Activated T-helper 2 cell treated with anti-CD3 and anti-CD28 coated beads, Interferon-gamma antibody, Interleukin-2, Interleukin-4, amounts not matched to agents 10 μg/mL and 5 μg/mL and 100 μg/mL, durations not matched to agents 14 hours and 24 hours and 36 hours (primary cell): ENCODE data around the gene FBN3. TPM values are rescaled to one million over a fixed set of nuclear protein-coding genes. Genes with fewer than 3 reads are reported as not detected.

Experiments
- DNase-seq: peaks from one replicate; pipeline ENCODE4 v3.0.0; 2021; ENCODE audit warnings: low spot score
- H3K27ac Mint-ChIP-seq: one replicate; pipeline ENCODE4 v1.8.0; 2021; ENCODE audit warnings: mixed read lengths
- H3K27me3 Mint-ChIP-seq: one replicate; pipeline ENCODE4 v1.8.0; 2021; ENCODE audit warnings: low read depth, mixed read lengths
- H3K36me3 Mint-ChIP-seq: one replicate; pipeline ENCODE4 v1.8.0; 2021; ENCODE audit warnings: low read depth, mixed read lengths
- H3K4me1 Mint-ChIP-seq: one replicate; pipeline ENCODE4 v1.8.0; 2021; ENCODE audit warnings: low read depth, mixed read lengths
- H3K4me3 Mint-ChIP-seq: one replicate; pipeline ENCODE4 v1.8.0; 2021; ENCODE audit warnings: low read depth, mild to moderate bottlenecking, moderate library complexity, mixed read lengths
- H3K9me3 Mint-ChIP-seq: one replicate; pipeline ENCODE4 v1.8.0; 2021; ENCODE audit warnings: mixed read lengths
- intact Hi-C: fragments of 100-400 bp; cut with micrococcal nuclease; formaldehyde crosslinking; loops from one replicate; pipeline ENCODE4 v1.15.1; 2023
- total RNA-seq: library from RNA; stranded (reverse); gene quantifications from 2 replicates; pipeline ENCODE4 v1.2.3, GENCODE V29; 2022

Gene FBN3
- total RNA-seq, 1 donor from 2014 or later, result not detected

DNA sequence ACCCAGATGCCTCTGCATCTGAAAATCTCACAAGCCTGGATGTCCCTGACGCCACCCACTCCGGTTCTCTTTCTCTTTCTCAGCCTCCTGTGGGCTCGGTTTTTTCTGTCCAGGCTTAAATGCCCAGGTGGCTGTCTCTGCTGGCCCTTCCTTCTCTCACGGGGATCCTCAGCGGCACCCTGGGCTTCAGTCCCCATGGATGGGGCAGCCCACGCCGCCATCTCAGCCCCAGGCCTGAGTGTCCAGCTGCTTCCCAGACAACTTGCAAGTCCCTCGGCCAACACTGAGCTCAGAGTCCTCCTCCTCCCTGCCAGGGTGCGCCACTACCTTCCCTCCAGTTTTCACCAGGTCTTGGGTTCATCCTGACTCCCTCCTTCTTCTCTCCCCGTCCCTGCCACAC, 6.4 kb downstream of the FBN3 start:
- H3K9me3 Mint-ChIP-seq, result no peaks in the 10 kb centered on the region
- no peak for DNase-seq

DNA sequence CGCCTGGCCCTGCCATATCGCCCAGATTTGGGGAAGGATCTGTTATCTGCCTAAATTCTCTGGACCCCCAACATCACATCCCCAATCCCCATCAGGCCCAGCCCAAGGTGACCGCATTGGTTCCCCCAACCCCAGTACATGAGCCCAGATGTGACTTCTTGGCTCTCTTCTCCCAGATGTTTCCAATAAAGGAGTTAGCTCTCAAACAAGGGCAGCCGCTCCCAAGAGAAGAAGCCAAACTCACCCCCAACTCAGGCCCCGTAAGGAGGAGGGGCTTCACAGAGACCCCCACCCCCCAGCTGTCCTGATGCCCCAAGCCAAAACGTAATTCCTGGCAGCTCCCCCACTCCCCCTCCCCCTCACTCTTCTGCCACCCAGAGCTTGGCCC, 6.9 kb downstream of the FBN3 start:
- Mint-ChIP-seq H3K4me1 (no peaks in the 10 kb centered on the region), H3K27ac (no peak overlapping the region), H3K9me3 (no peaks in the 10 kb centered on the region), H3K27me3 (peaks cover 9% of the 10 kb centered on the region), H3K4me3 (no peak overlapping the region), H3K36me3 (no peaks in the 10 kb centered on the region)
- no peak for DNase-seq
- intact Hi-C loops, result no loop called here

More for the DNA sequence above, 6.4 kb downstream of the FBN3 start:
- Mint-ChIP-seq H3K27me3 (peaks cover 14% of the 10 kb centered on the region), H3K4me1 (no peaks in the 10 kb centered on the region), H3K36me3 (no peaks in the 10 kb centered on the region), H3K27ac (no peak overlapping the region), H3K4me3 (no peak overlapping the region)
- intact Hi-C loops, result no loop called here

DNA sequence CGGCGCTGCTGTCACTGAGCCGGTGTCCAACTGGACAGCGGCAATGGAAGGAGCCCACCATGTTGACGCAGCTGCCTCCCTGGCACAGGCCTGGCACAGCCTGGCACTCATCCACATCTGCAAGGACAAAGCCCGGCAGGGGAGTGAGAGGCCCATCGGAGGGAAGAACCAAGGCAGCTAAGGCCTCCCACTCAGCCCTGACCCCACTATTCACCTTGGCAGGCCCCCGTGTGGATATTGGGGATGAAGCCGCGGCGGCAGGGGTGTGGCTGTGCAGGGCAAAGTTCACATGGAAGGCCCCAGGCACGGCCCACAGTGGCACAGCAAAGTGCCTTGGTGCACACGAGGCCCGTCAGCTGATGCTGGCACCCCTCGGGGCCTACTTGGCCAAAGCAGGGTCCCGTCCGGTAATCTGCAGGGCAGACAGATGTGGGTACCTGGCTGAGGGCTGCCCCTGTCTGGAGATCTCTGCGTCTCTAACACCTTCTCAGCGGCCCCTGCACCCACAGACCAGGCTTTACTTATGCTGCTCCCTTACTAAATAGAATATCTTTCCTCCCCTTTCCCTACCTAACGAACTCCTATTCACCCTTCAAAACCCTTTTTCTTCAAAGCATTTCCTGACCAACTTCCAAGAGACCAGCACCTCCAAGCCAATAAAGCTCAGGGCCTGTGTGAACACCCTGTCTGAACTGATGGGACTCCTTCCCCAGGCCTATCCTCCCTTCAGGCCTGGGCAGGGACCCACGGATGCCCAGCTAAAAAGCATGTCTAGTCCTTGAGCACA, 7.5 kb downstream of the FBN3 start:
- intact Hi-C loops, result no loop called here
- H3K27ac Mint-ChIP-seq, result no peak overlapping the region
- no peaks in the 10 kb centered on the region for H3K4me1 Mint-ChIP-seq
- DNase-seq, result no peak
- H3K36me3 Mint-ChIP-seq, result no peaks in the 10 kb centered on the region
- H3K27me3 Mint-ChIP-seq, result peaks cover 7% of the 10 kb centered on the region
- no peak overlapping the region for H3K4me3 Mint-ChIP-seq
- H3K9me3 Mint-ChIP-seq, result no peaks in the 10 kb centered on the region

DNA sequence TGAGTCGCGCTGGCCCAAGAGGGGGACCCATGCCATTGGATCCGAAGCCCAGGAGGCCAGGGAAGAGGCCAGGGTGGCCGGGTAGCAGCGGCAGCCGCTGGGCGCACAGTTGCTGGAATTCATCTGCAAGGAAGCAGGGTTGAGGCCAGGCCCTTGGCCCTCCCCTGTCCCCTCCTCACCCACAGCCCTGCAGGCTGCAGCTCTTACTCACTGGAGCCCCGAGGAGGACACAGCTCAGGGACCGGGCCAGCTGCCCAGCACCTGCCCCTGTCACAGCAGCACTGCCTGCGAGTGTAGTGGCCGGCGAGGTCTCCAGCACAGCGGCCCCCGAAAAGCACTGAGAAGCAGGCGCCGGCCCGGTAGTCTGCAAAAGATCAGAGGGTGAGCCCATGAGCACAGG, 11.2 kb downstream of the FBN3 start:
- Mint-ChIP-seq H3K27ac (no peak overlapping the region), H3K36me3 (no peaks in the 10 kb centered on the region), H3K9me3 (no peaks in the 10 kb centered on the region), H3K27me3 (no peaks in the 10 kb centered on the region), H3K4me1 (no peaks in the 10 kb centered on the region), H3K4me3 (no peak overlapping the region)
- intact Hi-C loops, result no loop called here
- no peak for DNase-seq

DNA sequence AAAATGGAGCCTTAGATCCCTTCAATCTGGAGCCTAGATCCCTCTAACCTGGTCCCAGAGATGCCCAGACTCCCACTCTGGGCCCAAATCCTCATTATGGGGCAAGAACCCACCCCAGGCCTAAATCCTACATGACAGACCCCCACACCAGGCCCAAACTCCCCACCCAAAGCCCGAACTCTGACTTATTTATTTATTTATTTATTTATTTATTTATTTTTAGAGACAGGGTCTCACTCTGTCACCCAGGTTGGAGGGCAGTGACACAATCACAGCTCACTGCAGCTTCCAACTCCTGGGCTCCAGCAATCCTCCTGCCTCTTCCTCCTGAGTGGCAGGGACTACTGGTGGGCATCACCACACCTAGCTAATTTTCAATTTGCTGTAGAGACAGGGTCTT, 12.0 kb downstream of the FBN3 start:
- H3K27ac Mint-ChIP-seq, result no peak overlapping the region
- no peaks in the 10 kb centered on the region for H3K27me3 Mint-ChIP-seq
- DNase-seq, result no peak
- no peaks in the 10 kb centered on the region for H3K36me3 Mint-ChIP-seq
- no peak overlapping the region for H3K4me3 Mint-ChIP-seq
- intact Hi-C loops, result no loop called here
- H3K4me1 Mint-ChIP-seq, result no peaks in the 10 kb centered on the region
- H3K9me3 Mint-ChIP-seq, result no peaks in the 10 kb centered on the region

DNA sequence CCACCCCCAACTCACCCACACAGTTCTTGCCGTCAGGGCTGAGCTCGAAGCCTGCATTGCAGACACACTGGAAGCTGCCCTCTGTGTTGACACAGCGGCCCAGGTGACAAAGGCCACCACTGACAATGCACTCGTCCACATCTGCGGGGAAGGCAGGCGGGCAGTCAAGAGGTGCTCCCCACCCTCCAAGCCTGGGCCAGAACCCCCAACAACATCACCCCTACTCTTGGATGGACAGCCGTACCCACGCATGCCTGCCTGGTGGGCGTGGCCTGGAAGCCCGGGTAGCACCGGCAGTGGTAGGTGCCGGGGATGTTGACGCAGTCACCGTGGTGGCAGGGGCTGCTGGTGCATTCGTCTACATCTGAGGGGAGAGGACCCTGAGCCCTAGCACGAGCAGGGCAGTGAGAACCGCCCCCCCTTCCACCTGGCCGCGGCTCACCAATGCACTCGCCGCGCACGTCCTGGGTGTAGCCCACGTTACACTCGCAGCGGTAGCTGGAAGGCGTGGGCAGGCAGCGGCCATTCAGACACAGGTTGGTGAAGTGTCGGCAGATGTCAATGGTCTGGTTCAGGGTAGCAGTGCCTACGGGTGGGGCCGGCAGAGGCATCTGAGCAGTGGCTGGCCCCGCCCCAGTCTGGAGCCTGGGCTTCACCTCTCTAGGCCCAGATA, 13.3 kb downstream of the FBN3 start:
- H3K4me1 Mint-ChIP-seq, result no peaks in the 10 kb centered on the region
- no peaks in the 10 kb centered on the region for H3K36me3 Mint-ChIP-seq

DNA sequence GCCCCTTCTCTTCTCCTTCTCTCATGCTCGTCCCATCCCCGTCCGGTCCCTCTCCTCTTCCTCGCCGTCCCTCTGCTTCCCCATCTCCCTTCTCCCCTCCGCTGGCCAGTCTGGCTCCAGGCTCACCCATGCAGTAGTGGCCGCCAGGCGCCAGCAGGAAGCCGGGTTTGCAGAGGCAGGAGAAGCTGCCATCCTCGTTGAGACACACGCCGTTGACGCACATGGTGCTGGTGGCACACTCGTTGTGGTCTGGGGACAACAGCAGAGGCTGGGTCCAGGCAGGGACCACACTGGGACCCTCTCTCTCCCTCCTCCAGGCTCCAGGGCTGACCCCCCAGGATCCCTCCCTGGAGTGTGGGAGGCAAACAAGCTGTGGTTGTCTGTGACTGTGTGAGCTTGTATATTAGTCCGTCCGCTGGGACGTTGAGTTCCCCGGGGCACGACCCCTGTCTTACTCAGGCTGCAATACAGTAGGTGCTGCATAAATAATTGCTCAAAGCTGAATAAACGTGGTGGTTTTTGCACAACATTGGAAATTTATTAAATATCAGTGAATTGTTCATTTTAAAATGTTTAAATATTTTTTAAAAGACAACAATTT, 16.4 kb downstream of the FBN3 start:
- no peaks in the 10 kb centered on the region for H3K36me3 Mint-ChIP-seq
- no peak for DNase-seq
- intact Hi-C loops, result no loop called here
- H3K4me3 Mint-ChIP-seq, result no peak overlapping the region
- H3K27me3 Mint-ChIP-seq, result no peaks in the 10 kb centered on the region
- no peak overlapping the region for H3K27ac Mint-ChIP-seq
- no peaks in the 10 kb centered on the region for H3K9me3 Mint-ChIP-seq
- no peaks in the 10 kb centered on the region for H3K4me1 Mint-ChIP-seq

More for the DNA sequence above, 13.3 kb downstream of the FBN3 start:
- intact Hi-C loops, result no loop called here
- Mint-ChIP-seq H3K27me3 (no peaks in the 10 kb centered on the region), H3K9me3 (no peaks in the 10 kb centered on the region), H3K27ac (no peak overlapping the region), H3K4me3 (no peak overlapping the region)
- DNase-seq, result no peak

DNA sequence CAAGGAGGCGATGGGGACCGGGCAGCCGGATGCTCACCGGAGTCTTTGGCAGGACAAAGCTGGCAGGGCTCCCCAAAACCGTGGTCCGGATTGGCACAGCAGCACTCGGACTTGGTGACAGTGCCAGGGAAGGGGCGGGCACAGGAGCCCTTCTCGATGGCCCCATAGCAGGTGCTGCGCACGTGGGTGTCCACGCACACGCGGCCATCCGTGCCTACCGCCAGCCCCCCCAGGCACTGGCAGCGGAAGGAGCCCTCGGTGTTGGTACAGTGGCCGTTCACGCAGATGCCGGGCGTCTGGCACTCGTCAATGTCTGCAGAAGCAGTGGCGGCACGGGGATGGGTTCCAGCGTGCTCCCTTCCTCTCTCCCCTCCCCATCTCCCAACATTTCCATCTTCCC, 17.9 kb downstream of the FBN3 start:
- Mint-ChIP-seq H3K36me3 (no peaks in the 10 kb centered on the region), H3K4me3 (no peak overlapping the region), H3K27ac (no peak overlapping the region), H3K4me1 (no peaks in the 10 kb centered on the region), H3K9me3 (no peaks in the 10 kb centered on the region), H3K27me3 (no peaks in the 10 kb centered on the region)
- DNase-seq, result no peak
- intact Hi-C loops, result no loop called here

DNA sequence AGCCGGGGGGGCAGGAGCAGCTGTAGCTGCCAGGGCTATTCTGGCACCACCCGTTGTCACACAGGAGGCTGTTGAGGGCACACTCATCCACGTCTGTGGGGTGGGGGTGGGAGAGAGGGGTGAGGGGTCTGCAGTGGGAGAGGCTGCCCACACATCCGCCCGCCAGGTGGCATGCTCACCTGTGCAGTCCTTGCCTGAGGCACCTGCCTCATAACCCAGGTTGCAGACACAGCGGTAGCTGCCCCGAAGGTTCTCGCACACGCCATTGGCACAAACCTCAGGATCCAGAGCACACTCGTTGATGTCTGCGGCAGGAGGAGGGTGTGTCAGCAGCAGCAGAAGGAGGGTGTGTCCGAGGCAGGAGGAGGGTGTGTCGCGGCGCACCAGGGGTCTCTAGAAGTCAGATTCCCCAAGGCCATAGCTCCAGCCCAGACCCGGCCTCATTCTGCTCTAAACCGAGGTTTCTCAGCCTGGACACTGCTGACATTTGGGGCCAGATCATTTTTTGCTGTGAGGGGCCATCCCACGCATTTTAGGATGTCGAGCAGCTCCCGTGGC, 20.3 kb downstream of the FBN3 start:
- Mint-ChIP-seq H3K4me1 (no peaks in the 10 kb centered on the region), H3K4me3 (no peak overlapping the region), H3K36me3 (no peaks in the 10 kb centered on the region), H3K9me3 (no peaks in the 10 kb centered on the region), H3K27ac (no peak overlapping the region), H3K27me3 (no peaks in the 10 kb centered on the region)
- intact Hi-C loops, result no loop called here
- no peak for DNase-seq

DNA sequence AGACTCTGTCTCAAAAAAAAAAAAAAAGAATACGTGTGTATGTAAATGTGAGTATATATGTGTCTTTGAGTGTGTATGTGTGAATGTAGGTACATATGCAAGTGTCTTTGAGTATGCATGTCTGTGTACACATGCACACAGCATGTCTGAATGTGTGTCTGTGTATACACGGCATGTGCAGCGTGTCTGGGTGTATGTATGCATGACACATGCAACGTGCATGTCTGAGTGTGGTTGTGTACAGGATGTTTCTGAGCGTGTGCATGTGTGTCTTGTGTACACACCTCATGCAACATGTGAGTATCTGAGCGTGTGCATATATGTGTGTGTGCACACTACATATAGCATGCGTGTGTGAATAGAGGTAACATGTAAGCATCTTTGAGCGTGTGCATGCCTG, 20.8 kb downstream of the FBN3 start:
- intact Hi-C loops, result no loop called here
- no peaks in the 10 kb centered on the region for H3K4me1 Mint-ChIP-seq
- H3K36me3 Mint-ChIP-seq, result no peaks in the 10 kb centered on the region
- no peak overlapping the region for H3K27ac Mint-ChIP-seq
- H3K27me3 Mint-ChIP-seq, result no peaks in the 10 kb centered on the region
- no peak for DNase-seq
- no peak overlapping the region for H3K4me3 Mint-ChIP-seq
- H3K9me3 Mint-ChIP-seq, result no peaks in the 10 kb centered on the region

DNA sequence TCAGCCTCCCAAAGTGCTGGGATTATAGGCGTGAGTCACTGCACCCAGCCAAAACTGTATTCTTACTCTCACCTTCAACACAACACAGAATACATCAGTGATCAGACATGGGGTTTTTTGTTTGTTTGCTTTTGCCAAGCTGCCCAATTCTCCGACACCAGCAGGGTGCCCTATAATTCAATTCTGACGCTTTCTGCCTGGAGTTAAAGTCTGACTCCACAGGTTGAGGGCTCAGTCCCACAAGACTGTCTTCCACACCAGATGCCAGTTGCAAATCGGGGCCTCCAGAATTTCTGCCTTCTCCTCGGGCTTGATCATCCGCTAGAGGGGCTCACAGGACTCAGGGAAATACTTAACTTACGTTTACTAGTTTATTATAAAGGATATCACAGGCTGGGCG, 22.1 kb downstream of the FBN3 start:
- Mint-ChIP-seq H3K4me1 (no peaks in the 10 kb centered on the region), H3K27ac (no peak overlapping the region), H3K9me3 (no peaks in the 10 kb centered on the region), H3K27me3 (no peaks in the 10 kb centered on the region), H3K4me3 (no peak overlapping the region), H3K36me3 (no peaks in the 10 kb centered on the region)
- intact Hi-C loops, result no loop called here
- DNase-seq, result no peak

DNA sequence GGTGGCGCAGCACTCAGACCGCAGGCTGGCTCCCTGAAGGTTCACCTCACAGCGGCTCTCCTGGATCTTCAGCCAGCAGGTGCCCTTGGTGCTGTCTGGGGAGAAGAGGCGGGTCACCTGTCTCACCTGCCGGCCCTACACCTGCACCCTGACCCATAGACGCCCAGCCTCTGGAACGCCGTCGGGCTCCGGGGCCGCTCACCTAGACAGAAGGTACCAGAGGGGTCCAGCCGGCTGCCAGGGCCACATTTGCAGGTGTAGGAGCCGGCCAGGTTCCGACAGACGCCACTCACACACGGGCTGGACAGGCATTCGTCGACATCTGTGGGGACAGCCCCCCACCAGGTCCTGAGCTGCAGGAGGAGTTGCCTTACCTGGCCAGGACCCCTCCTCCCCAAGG, 22.9 kb downstream of the FBN3 start:
- Mint-ChIP-seq H3K4me1 (no peaks in the 10 kb centered on the region), H3K27me3 (no peaks in the 10 kb centered on the region), H3K9me3 (no peaks in the 10 kb centered on the region), H3K27ac (no peak overlapping the region), H3K36me3 (no peaks in the 10 kb centered on the region), H3K4me3 (no peak overlapping the region)
- intact Hi-C loops, result no loop called here
- no peak for DNase-seq

DNA sequence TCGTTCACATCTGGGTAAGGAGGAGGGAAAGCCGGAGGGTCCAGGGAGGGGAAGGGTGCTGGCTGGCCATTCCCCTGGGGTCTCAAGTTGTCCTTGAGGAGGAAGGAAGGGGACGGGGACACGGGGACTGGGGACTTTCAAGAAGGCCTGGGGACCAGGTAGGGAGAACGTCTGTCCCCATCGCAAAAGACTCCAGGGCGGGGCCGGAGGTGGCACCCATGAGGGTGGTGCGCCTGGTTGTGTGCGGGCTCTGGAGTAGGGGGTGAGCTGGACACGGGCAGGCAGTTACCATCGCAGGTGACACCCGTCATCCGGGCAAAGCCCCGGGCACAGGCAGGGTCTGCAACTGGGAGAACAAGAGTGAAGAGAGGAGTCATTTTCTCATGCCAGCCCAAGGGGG, 23.4 kb downstream of the FBN3 start:
- Mint-ChIP-seq H3K4me1 (no peaks in the 10 kb centered on the region), H3K9me3 (no peaks in the 10 kb centered on the region), H3K27me3 (no peaks in the 10 kb centered on the region), H3K36me3 (no peaks in the 10 kb centered on the region), H3K27ac (no peak overlapping the region), H3K4me3 (no peak overlapping the region)
- DNase-seq, result no peak
- intact Hi-C loops, result no loop called here
